HCT116 (cell line): ENCODE measurements around the gene TIMM17B. TPM values are rescaled to one million over a fixed set of nuclear protein-coding genes. Genes with fewer than 3 reads are reported as not detected.

Source experiments
- total RNA-seq: library from RNA; stranded (reverse); gene quantifications from one replicate; pipeline ENCODE4 v1.2.1, GENCODE V29; 2021; ENCODE audit not compliant: unreplicated experiment

The TIMM17B gene
- total RNA-seq, 1 experiment from 2014 or later = 41.7 TPM

Other genes with a start within 250 kb of the TIMM17B start
- 0.84 TPM for gene WAS, start 214.0 kb downstream of the TIMM17B start, total RNA-seq
- 16.3 TPM for gene SUV39H1, start 201.0 kb downstream of the TIMM17B start, total RNA-seq
- gene GLOD5, start 136.0 kb downstream of the TIMM17B start, total RNA-seq = not detected
- 0.34 TPM for gene GATA1, start 111.2 kb downstream of the TIMM17B start, total RNA-seq
- gene HDAC6, start 95.7 kb downstream of the TIMM17B start, total RNA-seq = 79.9 TPM
- gene ERAS, start 71.3 kb downstream of the TIMM17B start, total RNA-seq = not detected
- 0.22 TPM for gene PCSK1N, start 62.2 kb downstream of the TIMM17B start, total RNA-seq
- gene PQBP1, start 162 bp upstream of the TIMM17B start, total RNA-seq = 67.1 TPM
- 35.0 TPM for gene SLC35A2, start 13.9 kb upstream of the TIMM17B start, total RNA-seq
- 15.6 TPM for gene PIM2, start 21.3 kb upstream of the TIMM17B start, total RNA-seq
- 42.6 TPM for gene OTUD5, start 59.8 kb upstream of the TIMM17B start, total RNA-seq
- gene KCND1, start 74.1 kb upstream of the TIMM17B start, total RNA-seq = 5.5 TPM
- 39.4 TPM for gene GRIPAP1, start 104.5 kb upstream of the TIMM17B start, total RNA-seq
- 17.1 TPM for gene TFE3, start 145.6 kb upstream of the TIMM17B start, total RNA-seq
- 13.5 TPM for gene CCDC120, start 161.2 kb upstream of the TIMM17B start, total RNA-seq
- gene PRAF2, start 176.2 kb upstream of the TIMM17B start, total RNA-seq = 18.8 TPM
- 41.7 TPM for gene WDR45, start 182.1 kb upstream of the TIMM17B start, total RNA-seq
- 21.7 TPM for gene GPKOW, start 226.0 kb upstream of the TIMM17B start, total RNA-seq